Head of caudate nucleus (tissue), 42 donors: Measurements from ENCODE around the gene SH3BP5L.

Experiments
- DNase-seq, 42 donors: peaks; one replicate each; pipeline versions ENCODE4 v3.0.0 to v3.0.0-alpha.2; 2020 to 2021; ENCODE audit warnings: mixed read lengths in 7 of 42
- intact Hi-C: fragments of 100-400 bp; cut with DNase I; formaldehyde crosslinking; loops from one replicate; pipeline ENCODE4 v1.15.0; 2022

SH3BP5L gene

DNA sequence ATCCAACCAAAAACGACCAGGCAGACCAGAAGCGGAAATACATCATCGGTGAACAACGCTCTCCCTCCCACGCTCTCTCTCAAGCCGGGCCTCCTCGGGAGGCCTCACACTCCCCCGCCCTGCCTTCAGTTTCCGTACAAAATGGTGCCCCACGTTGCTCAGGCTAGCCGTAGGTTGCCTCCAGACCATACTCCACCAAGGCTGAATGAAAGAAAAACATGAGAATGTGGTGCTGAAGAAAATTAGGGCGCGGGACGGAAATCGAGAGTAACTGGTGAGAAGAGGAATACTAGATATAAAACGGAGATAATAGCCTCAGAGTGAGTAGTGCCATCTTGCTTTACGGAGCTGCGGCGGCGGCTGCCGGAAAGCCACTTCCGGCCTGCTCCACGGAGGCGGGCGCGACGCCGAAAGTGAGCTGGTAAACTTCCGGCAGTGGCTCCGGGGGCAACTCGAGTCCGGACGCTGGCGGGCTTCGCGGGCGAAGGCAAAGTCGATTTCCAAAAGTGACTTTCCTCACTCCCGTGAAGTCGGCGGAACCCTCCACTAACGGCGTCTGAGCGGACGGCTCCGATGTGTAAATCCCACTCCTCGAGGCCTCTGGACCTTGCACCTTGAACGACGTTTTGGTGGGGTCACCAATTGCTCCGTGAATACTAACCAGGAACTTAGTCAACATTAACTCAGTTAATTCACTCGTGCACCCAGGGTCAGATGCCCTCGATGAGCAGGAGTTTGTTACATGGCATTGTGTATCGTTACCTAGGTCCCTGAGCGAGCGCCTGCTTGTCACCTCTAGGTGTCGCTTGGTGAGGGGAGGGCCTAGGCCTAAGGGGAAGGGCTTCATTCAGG lies at the start of gene SH3BP5L:
SH3BP5L (minus strand) TSS at position 7 of the 852 bp plus-strand sequence. CDS start 980 bp downstream, outside the sequence.
- intact Hi-C loops = no loop called here
- peak; percentile 86 to 98 (median 95) for DNase-seq

GRCh38 chr1:248873993-248874533 lies 48.3 kb upstream of the SH3BP5L start:
- intact Hi-C loops = loop anchor here (2.0 kb wide), 1 partner anchor 35 kb away; the partner anchor contains the start of gene ZNF672

GRCh38 chr1:248873409-248873992 lies 47.8 kb upstream of the SH3BP5L start:
- intact Hi-C loops = no loop called here
- DNase-seq = peak; percentile 90 to 99 (median 96)

More at GRCh38 chr1:248873993-248874533, 48.3 kb upstream of the SH3BP5L start:
- peak in 40 of 42 donors; percentile 56 to 92 (median 78) for DNase-seq

DNA sequence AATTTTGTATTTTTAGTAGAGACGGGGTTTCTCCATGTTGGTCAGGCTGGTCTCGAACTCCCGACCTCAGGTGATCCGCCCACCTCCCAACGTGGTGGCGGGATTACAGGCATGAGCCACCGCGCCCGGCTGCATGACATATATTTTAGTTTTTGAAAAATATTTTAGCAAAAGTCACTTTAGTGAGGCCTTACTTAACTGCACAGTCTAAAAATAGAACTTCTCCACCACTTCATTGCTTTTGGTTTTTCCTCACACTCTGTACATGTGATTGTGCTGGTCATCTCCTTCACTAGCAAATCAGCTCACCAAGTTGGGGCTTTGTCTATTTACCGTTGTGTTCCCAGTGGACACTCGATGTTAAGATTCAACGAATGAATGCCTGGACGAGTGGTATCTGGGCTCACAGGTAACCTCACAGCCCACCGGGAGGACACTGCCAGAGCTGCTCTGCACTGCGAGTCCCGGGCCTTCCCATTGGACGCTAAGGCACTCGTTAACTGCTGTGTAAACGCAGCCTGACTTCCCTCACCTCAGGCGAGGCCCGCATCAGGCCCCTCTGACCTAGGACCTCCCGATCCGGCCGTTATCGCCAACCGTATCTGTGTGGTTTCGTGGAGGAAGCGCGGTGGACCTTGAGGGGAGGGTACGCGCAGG lies 47.2 kb upstream of the SH3BP5L start:
- intact Hi-C loops = no loop called here
- peak in 39 of 42 donors; percentile 29 to 76 (median 52) for DNase-seq

- intact Hi-C loops = no loop called here
These were observed 46.2 kb upstream of the SH3BP5L start for GRCh38 chr1:248871837-248872401.

GRCh38 chr1:248862998-248863881 lies 37.5 kb upstream of the SH3BP5L start:
- intact Hi-C loops = no loop called here
- peak; percentile 79 to 95 (median 89) for DNase-seq

More at GRCh38 chr1:248871837-248872401, 46.2 kb upstream of the SH3BP5L start:
- DNase-seq = no peak

DNA sequence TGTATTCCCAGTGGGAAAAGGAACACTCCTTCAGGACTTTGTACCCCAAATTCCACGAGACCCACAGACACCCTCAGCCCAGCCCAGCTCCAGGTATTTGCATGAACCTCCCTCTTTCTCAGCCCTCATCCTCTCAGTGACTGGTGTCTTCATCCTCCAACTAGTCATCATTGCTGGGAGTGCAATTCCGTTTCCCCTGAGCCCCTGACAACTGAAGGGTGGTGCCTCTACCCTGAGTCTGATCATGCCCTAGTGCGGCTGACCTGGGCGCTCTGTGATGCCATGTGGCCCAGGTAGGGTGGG lies 36.9 kb upstream of the SH3BP5L start:
- peak in 3 of 42 donors; percentile 41 to 62 (median 50) for DNase-seq
- intact Hi-C loops = no loop called here

GRCh38 chr1:248861616-248862015 lies 35.9 kb upstream of the SH3BP5L start:
- DNase-seq = no peak
- intact Hi-C loops = no loop called here

GRCh38 chr1:248860007-248860406 lies 34.3 kb upstream of the SH3BP5L start:
- DNase-seq = no peak
- intact Hi-C loops = no loop called here

- peak; percentile 94 to 99 (median 98) for DNase-seq
- intact Hi-C loops = no loop called here
These were observed 33.5 kb upstream of the SH3BP5L start, which contains the start of gene ZNF692 for GRCh38 chr1:248858891-248859889. TSS of gene ZNF692 (minus strand) at chr1:248859085. CDS start at chr1:248858309, 776 bp downstream.

DNA sequence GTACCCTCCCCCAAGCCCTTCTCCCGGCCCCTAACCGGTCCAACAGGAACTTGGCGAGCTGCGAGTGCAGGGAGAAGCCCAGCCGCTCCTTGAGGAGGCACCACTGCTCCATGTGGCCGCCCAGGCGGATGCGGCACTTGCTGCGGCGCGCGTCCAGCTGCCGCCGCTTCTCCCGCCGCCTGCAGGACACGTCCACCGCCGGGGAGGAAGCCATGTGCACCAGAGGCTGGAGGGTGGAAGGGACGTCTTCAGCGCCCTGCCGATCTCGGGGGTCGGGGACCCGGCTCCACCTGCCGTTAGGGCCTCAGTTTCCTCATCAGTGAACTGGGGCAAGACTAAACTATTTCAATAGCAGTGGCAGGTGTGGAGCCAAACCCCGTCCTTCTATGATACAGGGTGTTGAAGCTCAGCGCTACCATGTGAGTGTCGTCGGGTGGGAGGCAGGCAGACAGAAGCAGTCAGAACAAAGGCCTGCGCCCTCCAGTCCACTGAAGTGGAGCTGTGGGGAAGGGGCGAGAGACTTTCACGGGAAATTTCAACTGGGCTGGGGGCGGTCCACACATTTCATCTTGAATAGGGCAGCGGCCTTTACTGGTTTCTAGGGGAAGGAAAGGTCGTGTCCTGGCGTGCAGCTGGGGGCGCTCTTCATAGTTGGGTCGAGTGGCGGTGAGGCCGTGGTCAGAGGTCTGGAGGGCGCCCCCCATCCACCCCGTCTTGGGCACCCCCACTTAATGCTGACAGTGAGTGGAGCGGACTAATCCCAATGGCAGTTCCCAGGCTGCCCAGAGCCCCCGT lies 32.6 kb upstream of the SH3BP5L start:
- intact Hi-C loops = no loop called here
- DNase-seq = peak in 33 of 42 donors; percentile 14 to 65 (median 49)

- intact Hi-C loops = no loop called here
- DNase-seq = no peak
These were observed 32.0 kb upstream of the SH3BP5L start for GRCh38 chr1:248857749-248858095.

DNA sequence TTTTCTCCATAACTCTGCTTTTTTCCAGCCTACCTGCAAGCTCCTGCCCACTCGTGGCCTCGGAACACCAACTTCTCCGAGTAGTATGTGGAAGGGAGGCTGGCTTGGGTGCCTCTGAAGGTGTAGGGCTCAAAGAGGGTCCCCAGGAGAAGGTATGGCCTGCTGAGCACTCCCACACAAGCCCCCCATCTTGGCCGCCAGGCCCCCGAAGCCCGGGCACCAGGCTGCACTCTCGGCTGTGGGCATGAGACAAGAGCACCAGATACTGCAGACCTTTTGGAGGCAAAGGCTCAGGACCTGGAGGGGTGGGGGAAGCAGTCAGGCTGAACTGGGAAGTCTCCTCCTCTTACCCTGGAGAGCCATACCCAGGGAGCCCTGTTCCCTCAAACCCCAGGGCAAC lies 31.5 kb upstream of the SH3BP5L start:
- DNase-seq = peak in 4 of 42 donors; percentile 28 to 55 (median 40)

GRCh38 chr1:248856176-248856575 lies 30.5 kb upstream of the SH3BP5L start:
- intact Hi-C loops = no loop called here
- no peak for DNase-seq

More for the DNA sequence above, 31.5 kb upstream of the SH3BP5L start:
- intact Hi-C loops = no loop called here

- intact Hi-C loops = no loop called here
- DNase-seq = no peak
These were observed 29.9 kb upstream of the SH3BP5L start for GRCh38 chr1:248855580-248855979.
